Loucy (cell line): ENCODE measurements around the gene KLHDC4.

Source experiments
- CTCF ChIP-seq: fragments of 200-600 bp; sonication (generic); conservative IDR thresholded peaks from 2 replicates; pipeline ENCODE4 v1.5.1; 2014; ENCODE audit warnings: mild to moderate bottlenecking, antibody characterized with exemption, low read length
- EZH2phosphoT487 ChIP-seq: fragments of 200-600 bp; IDR thresholded peaks from 2 replicates; pipeline ENCODE4 v1.6.1; 2018; ENCODE audit warnings: antibody characterized with exemption, mild to moderate bottlenecking, moderate library complexity, borderline replicate concordance

DNA sequence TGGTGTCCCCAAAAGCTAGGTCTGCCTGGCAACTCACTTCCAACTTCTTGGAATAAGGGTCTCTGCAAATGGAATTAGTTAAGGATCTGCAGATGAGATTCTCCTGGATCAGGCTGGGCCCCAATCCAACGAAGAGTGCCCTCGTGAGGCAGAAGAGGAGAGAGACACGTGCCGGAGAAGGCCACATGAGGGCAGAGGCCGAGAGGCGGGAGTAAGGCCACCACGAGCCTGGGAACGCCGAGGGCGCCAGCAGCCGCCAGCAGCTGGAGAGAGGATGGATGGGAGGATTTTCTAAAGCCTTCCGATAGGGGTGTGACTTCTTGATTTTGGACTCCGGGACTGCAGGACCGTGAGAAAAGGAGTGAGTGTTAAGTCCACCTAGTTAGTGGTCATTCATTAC, 87.2 kb downstream of the KLHDC4 start:
- TF ChIP-seq CTCF (no peak), EZH2phosphoT487 (no peak)
